SH-SY5Y (cell line): ENCODE data around the gene SYK.

Experiments
- GATA2 ChIP-seq: IDR thresholded peaks from 2 replicates; pipeline ENCODE4 v1.6.1; 2011; ENCODE audit warnings: mild to moderate bottlenecking, low read depth, low read length
- GATA3 ChIP-seq: IDR thresholded peaks from 2 replicates; pipeline ENCODE4 v1.6.1; 2011; ENCODE audit warnings: low read depth, mild to moderate bottlenecking, low read length, moderate library complexity

- no peak for TF ChIP-seq GATA2
- no peak for TF ChIP-seq GATA3
These were observed 2.3 kb upstream of the SYK start for GRCh38 chr9:90799271-90799852.
